NCI-H526 treated with DMSO at 0.1 percent for 48 hours (cell line): ENCODE data around the gene CTSC.
A peak's percentile ranks its signal among the peaks of the same experiment; 100 is the strongest.

Experiments
- DNase-seq: peaks from one replicate; lab custom pipeline; 2025; lab: John Stamatoyannopoulos, UW

The CTSC gene

DNA sequence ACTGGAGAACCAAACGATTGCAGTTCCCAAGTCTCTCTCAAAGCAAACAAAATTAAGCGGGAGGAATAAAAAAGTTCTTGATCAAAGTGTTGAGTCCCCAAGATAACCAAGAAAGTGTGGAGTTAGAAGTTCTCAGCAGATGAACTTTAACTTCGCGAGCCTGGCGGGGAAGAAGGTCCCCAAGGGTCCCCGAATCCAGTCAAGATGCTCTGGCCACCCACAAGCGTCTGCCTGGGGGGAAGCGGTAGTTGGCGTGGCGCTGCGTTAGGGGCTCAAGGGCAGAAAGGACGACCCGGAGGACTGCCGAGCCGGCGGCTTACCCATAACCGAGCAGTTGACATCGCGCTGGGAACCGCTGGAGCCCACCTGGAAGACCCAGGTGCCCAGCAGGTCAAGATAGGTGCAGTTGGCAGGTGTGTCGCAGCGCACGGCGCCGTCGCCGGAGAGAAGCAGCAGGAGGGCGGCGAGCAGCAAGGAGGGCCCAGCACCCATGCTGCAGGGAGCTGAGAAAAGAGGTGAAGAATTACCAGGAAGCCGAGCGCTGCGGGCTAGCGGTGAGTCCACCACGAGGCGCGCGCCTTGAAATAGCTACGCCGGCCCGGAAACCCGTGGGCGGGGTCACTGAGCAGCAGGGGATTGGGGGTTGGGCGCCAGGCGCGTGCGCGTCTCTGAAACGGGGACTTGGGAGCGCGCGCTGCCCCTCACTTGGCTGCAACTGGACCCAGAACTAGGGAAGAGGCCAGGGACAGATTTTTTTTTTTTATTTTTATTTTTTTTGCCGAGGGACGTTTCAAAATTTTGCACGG, at the start of gene CTSC:
Gene CTSC, minus strand, starts transcription at position 556 of the 806 bp plus-strand sequence. Its CDS starts 64 bp downstream, at position 492.
- DNase-seq, result peak; percentile 95

DNA sequence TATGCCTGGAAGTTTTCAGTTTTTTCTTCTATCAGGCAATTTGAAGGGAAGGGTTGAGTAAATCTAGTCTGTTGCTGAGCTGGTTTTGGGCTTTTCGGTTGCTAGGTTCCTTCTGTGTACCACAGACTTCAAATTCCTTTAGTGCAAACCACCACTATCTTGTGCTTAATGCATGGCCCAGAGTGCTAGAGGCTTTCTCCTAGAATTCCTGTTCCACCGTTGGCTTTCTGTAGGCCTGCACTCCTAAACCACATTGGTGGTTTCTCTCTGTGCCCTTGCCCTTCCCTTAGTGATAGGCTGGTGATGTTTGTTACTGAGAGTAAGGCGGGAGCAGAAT, 47.1 kb upstream of the CTSC start:
- no peak for DNase-seq

DNA sequence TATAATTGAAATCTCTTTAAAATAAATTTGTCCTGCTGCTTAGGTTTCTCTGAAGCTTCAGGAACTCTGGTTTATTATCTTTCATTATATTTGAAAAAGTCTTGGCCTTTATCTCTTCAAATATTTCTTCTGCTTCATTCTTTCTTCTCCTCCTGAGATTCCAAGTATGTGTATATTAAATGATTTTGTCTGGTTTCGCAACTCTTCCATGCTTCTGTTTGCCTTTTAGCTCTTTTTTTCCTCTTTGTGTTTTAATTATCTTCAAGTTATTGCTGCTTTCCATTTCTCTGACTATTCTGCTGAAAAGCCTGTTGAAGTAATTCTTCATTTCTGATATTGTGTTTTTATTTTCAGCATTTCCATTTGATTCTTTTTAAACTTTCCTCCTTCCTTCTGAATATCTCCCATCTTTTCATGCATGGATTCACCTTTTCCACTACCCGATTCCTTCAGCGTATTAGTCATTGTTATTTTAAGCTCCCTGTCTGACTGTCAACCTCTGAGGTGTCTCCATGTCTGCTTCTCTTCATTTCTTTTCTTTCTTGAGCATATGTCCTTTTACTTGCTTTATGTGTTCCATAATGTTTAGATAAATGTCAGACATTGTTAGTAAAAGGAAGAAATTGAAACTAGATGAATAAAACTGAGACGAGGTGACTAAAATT, 46.6 kb upstream of the CTSC start:
- DNase-seq, result no peak

DNA sequence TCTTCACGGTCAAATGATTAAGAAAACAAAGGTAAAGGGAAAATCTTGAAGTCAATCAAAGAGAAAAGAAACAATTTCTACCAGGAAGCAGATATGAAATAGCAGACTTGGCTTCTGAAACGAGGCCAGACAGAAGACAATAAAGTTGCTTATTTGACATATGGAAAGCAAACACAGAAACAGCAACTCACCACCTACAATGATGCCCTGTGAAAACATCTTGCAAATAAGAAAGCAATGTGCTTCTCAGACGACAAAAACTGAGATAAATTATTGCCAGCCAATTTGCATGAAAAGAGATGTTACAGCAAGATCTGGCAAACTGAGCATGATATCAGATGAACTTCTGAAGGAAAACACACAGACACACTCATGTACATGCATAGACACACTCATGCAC, 45.9 kb upstream of the CTSC start:
- peak; percentile 83 for DNase-seq

DNA sequence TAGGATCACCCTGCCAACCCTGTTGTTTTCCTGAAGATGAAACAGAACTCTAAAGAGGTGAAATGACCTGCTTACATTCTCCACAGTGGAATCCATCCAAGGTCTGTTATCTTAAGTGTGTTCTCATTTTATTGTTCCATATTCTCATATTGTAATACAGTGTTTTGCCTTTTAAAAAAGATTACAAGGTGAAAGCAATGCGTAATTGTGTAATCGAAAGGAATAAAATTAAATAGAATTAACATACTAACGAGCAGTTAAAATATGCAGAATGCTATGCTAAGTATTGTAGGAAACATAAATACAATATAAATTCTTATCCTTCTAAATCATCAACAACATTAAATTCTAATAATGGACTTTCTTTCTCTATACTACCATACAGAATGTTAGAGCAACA, 41.6 kb upstream of the CTSC start:
- no peak for DNase-seq

DNA sequence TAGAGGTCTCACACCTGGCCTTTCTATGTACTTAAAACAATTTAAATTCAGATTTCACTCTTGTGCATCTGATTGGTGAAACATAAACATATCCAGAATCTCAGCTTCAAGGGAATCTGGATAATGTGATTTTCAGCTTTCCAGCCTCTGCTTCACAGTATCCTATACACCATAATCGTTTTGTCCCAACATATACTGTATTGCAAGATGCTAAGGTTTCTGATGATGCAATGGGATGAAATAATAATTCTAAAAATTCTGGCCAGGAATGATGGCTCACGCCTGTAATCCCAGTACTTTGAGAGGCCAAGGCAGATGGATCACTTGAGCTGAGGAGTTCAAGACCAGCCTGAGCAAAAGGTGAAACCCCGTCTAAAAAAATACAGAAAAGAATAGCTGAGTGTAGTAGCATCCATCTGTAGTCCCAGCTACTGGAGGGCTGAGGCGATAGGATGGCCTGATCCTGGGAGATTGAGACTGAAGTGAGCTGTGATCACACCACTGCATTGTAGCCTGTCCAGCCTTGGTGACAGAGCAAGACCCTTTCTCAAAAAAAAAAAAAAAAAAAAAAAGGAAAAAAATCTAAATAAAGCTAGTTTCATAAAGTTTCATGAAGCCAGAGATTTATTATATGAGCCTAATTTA, 41.0 kb upstream of the CTSC start:
- no peak for DNase-seq

DNA sequence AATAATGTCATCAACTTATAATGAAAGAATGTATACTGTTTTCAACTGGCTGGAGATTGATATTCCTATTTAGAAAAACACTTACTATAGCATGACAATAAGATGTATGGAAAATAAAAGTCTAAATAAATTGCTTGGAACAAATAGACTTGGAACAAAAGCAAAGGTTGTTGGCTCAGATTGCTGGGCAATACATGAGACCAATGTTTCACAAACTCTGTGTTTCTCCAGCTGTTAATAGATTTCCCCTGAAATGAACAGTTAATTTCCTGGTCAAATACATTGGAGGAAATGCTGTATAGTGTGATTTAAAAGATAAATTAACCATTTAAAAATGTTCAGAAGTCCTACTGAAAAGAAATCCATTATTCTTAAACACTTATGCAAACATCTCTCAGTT, 40.1 kb upstream of the CTSC start:
- DNase-seq, result no peak

DNA sequence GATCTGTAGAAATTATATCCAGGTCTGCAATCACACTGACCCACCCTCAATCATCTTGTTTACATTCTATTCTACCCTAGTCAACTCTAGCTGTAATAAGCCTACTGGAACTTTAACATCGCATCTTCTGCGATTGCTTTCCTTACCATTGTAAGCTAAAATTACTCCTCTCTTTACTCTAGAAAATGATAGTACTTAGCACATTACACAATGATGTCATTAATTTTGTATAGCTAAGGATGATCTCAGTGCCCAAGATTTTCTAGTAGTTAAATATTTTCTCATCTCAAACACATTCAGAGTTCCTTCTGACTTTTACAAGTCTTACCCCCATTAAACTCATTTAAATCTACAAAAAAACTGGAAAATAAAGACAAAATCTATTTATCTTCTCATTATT, 39.6 kb upstream of the CTSC start:
- DNase-seq, result no peak

DNA sequence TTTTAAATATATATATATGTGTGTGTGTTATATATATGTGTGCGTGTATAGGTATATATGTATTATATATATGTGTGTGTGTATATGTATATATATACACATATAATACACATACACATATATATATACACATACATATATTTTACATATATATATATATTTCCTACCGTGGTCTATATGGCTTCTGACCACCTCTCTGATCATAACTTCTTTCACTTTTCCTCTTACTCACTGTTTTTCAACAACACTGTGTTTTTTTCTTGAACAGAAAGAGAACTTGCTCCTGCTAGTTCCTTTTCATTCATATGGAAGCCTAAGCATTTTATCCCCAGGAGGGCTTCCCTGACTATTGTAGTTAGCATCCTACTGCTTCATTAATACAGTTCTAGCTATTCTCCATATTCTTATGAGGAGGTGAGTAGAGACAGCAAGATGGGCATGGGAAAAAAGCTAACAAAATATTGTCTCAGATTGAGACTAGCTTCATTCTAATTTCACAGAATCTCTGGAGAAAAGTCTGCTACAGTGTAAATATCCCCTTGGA, 38.5 kb upstream of the CTSC start:
- DNase-seq, result no peak

DNA sequence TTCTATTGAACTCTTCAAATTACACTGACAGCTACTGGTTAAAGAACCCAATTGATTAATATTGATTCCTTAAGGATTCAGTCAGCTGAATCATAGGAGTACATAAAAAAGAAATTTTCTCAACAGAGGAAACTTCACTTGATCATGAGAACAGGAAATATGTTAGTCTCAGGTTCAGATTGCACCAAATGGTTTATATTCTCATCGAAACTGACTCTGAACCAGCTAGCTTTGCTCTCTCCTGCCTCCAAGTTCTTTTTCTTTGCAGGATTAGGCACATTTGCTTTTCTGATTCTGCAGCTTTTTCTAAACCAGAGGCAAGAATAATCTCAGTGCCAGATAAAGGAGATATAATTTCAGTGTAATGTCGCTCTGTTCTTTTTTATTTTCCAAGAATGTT, 33.2 kb upstream of the CTSC start:
- no peak for DNase-seq

DNA sequence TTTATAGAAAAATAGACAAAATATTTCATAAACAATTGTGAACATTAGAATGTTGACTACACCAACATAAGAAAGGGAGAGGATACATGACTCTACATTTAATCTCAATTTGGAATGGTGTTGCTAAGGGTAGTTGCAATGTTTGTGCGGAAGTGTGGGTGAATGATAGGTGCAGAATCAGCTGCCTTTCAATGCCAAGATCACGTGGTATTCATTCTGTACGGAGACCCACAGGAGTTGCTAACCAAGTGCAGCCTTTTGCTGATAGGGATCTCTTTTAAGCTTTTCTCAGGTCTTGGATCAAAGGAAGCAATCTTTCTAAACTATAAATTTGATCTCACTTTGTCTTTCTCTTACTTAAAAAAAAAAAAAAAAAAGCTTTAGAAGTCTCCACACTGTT, 29.8 kb upstream of the CTSC start:
- DNase-seq, result no peak

DNA sequence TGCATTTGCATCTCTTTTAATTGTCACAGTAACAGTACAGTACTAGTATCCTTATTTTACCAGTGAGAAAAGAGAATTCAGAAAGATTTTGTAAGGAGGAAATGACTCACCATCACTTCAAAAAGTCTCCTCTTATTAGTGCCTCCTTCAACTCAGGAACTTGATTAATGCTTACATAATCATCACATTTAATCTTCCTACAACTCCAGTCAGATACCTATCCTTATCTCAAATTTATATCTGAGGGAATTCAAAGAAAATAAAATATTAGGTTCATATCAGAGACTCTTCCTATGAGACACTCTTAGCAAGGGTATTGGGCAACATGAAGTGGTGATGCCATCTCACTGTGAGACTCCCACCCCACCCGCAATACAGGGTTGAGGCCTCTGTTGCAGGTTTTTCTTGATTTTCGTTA, 26.1 kb upstream of the CTSC start:
- no peak for DNase-seq

DNA sequence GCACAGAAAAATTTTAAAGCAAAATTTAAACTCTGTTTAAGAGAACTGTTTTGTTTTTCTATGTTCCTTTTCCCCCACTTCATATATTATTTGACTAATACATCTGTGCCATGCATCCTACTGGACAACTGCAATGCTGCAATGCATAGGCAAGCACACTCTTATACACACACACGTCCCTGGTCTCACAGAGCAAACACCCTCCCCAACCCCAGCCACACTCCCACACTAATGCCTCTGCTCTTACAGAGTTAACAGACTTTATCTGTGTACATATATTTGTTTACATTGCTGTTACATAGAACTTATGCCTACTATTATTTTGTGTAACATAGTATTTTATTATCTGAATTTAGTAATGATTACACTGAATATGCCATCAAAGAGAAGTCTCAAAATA, 25.5 kb upstream of the CTSC start:
- no peak for DNase-seq

DNA sequence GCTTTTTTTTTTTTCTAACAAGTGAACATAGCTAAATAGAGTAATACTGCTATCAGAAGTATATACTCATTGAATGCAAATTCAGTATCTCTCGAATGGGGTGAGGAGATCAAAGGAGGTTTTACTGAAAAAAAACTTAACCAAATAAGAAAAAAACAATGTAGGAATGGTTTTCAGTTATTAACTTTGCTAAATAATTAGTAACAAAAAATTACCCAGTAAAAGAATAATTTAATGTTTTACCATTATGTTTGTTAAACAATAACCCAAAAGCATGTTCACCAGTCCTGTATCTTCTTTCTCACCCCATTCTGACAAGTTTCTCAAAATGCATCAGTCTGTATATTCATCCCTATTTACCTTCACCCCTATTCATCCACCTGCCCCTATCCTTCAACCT, 22.6 kb upstream of the CTSC start:
- no peak for DNase-seq

DNA sequence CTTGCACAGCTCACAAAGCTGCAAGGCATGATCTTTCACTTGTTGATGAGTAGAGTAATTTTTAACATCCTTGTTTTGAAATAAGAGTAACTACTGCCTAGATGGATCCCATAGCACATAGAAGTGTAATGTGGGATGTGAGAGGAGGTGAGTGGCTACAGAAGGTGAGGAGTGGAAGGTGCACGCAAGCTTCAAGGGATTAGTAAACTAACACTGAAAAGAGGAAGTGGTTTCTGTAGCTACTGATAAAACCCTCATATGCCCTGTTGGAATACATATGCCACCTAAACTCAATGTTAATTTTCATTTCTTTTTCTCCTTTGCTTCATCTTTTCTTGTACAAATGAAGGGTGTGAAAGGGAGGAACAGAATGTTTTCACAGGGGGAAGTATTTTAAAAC, 22.0 kb upstream of the CTSC start:
- DNase-seq, result no peak

DNA sequence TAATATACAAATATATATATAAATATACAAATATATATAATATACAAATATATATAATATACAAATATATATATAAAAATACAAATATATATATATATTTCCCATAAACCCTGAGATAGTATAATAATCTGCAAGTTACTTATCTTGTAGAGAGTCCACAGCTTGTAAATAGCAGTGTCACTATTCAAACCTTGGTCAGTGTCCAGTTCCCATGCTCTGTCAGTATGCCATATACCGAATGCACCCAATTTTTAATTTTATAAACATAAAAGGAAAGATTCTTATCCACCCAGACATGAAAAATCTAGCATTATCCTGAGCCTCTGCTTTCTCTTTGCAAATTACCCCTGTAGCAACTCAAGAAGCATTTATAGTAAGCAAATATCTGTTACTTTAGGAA, 21.6 kb upstream of the CTSC start:
- no peak for DNase-seq

DNA sequence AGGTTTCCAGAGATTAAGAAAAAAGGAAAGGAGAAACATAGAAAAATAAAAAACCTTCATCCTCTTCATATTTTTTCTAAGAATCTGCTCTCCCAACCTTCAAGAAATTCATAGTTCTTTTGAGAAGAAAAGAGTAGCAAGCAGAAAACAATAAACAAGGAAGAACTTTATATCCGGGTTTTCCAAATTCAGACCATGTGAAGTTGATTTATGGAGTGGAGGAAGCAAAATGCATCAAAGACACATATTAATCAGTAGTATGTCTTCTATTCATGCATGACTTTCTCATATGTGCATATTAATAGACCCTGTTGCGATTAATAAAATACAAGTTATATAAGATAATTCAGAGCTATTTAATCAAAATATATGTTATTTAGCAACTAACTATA, 20.5 kb upstream of the CTSC start:
- DNase-seq, result no peak

DNA sequence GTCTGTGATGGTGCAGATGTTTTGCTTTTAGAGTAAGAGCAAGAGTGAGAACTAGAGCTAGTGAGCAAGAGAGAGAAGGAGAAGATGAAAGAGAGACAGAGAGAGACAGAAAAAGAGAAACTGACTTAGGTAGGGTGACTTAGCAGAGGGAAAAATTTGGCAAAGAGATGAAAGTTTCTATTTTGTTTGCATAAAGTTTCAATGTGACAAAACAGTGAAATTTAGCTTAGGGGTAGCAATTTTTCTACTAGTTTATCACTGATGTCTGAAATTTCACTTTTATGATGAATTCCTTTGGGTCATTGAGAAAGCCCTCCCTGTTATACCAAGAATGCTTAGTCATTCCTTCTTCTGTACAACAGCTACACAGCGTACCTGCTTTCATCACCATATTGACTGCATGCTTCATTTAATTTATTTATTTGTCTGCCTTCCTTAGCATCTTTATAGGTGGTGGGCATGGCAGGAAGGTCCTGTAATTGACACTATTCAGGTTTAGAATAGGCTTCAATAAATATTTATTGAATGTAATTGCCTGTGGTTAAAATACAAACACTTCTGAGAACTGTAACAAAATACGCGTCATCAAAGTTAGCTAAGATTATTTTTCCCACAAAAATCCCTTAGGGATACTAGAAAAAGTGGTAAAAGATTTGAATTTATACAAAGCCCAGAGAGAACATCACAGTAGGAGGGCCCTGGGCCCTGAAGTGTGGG, 19.9 kb upstream of the CTSC start:
- no peak for DNase-seq

DNA sequence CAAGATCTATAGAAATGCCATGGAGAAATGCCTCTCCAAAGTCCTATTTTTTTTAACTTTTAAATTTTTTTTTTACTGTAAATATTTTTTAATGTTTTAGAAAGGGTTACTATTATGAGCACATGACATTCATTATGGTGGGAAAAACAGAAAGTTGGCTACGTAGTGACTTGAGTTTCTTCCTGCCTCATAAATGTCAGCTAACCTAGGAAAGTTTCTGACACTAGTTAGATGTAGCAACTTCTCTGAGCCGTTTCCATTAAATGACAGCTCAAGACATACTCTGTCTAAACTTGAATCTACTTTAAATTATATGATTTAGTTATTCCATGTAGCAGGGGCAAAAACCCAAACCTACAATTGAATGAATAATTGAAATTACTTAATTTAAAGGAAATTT, 18.4 kb upstream of the CTSC start:
- no peak for DNase-seq

DNA sequence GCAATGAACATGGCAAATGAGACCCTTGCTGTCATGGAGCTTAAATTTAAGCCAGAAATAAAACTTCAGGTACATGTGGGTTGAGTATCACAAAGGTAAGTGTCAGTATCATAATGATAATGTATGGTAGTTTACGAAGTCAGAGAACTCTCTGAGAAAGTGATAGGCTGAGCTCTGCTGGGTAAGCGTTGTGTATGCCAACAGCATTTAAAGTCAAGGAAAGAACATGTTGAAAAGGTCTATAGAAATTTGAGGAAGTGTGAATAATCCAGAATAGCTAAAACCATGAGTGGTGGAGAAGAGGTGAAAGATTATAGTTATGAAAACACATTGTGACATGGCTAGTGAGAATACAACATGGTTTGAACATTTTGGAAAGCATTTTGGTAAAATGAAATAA, 17.4 kb upstream of the CTSC start:
- no peak for DNase-seq

DNA sequence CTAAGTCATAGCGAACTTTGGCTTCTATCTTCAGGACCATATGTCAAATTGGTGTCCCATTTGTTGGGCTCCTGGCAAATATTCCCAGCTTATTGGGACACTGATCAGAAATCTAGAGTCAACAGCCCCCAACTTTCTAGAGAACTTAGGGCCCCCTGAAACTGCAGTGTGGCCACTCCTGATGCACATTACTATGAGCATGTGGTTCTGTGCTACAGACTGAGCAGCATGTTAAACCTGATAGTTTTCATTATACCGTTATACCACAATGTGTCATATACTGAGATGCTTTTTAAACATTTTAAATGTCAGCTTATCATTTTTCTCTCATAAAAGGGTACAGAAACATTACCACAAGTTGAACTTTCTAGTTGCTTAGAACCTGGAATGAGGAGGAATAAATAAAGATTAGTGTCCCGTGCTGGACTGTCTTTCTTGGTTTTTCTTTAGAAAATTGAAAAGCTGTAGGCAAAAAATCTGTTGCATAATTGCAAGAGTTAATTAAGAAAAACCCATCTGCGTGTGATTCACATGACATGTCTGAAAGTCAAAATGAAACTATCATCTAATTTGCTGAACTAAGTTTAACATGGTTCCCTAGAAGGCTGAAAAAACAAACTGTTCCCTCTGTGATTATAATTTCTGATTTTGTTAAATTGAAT, 16.4 kb upstream of the CTSC start:
- no peak for DNase-seq

DNA sequence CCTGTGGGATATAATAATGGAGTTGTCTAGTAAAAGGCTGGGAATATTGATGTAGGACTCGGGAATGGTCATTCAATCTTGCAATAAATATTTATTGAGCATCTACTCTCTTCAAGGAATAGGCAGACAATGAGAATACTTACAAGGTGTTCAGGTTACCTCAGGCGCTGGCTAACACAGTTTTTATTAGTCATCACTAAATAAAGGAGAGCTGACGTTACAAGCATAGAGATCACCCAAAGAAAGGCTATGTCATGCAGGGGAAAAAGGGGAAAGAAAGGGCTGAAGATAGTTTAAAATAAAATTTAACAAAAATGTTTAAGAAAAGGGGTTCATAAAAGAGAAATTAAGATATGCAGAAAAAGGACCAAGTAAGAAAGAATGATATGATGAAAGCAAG, 15.8 kb upstream of the CTSC start:
- DNase-seq, result no peak
